Measurements from ENCODE around the gene AFDN. TPM values are rescaled to one million over a fixed set of nuclear protein-coding genes. Genes with fewer than 3 reads are reported as not detected.

AFDN gene
- total RNA-seq, 1 donor = 13.1 TPM

GRCh38 chr6:167892835-167893815 is 66.4 kb downstream of the AFDN start:
- Histone ChIP-seq H3K9me3 (ENCODE audit: low read depth, low read length) (no peaks in the 10 kb centered on the region), H3K4me3 (ENCODE audit: low read length) (no peak overlapping the region), H3K27me3 (ENCODE audit: insufficient read depth, low read length) (no peaks in the 10 kb centered on the region), H3K4me1 (ENCODE audit: insufficient read depth, low read length) (no peaks in the 10 kb centered on the region)

DNA sequence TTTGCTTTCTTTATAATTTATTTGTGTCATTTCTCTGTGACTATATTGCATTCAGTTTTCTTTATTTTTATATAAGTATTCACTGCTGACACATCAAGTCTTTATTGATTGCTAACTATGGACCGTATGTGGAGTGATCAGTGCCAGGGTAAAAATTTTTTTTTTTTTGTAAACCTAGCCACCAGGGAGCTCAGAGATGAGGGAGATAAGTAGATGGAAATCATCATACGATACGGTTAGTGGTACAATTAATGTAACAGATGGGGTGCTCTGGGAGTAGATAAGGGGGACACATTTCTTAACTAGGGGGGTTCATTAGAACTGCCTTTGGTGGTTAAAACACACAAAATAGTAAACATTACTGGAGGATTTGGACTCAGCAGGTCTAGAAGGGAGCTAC is 68.3 kb downstream of the AFDN start:
- H3K4me1 ChIP-seq (ENCODE audit: insufficient read depth, low read length) = no peaks in the 10 kb centered on the region
- no peaks in the 10 kb centered on the region for H3K9me3 ChIP-seq (ENCODE audit: low read depth, low read length)
- H3K4me3 ChIP-seq (ENCODE audit: low read length) = no peak overlapping the region
- no peaks in the 10 kb centered on the region for H3K27me3 ChIP-seq (ENCODE audit: insufficient read depth, low read length)

- Histone ChIP-seq H3K4me1 (ENCODE audit: insufficient read depth, low read length) (no peaks in the 10 kb centered on the region), H3K9me3 (ENCODE audit: low read depth, low read length) (no peaks in the 10 kb centered on the region), H3K4me3 (ENCODE audit: low read length) (no peak overlapping the region), H3K27me3 (ENCODE audit: insufficient read depth, low read length) (no peaks in the 10 kb centered on the region)
Observed at GRCh38 chr6:167896648-167897047, 69.9 kb downstream of the AFDN start.

- H3K4me3 ChIP-seq (ENCODE audit: low read length) = no peak overlapping the region
- H3K4me1 ChIP-seq (ENCODE audit: insufficient read depth, low read length) = no peaks in the 10 kb centered on the region
- no peaks in the 10 kb centered on the region for H3K9me3 ChIP-seq (ENCODE audit: low read depth, low read length)
- no peaks in the 10 kb centered on the region for H3K27me3 ChIP-seq (ENCODE audit: insufficient read depth, low read length)
Observed at GRCh38 chr6:167898673-167899311, 72.1 kb downstream of the AFDN start.

DNA sequence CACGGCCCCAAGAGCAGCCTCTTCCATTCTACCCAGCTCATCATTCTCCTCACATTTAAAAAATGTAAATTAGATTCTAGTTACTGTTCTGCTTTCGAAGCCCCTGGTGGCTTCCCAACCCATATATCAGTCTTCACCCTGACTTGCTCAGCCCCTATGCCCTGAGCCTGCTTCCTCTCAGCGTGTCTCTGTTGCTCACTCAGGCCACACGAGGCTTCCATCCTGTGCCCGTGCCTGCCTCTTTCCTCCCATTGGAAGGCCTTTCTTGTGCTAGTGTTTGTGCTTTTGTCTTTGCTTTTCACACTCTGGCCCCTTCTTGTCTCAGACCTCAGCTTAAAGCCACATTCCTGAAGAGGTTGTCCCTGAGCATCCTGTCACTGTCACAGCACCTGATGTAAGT is 78.1 kb downstream of the AFDN start:
- H3K9me3 ChIP-seq (ENCODE audit: low read depth, low read length) = no peaks in the 10 kb centered on the region
- H3K27me3 ChIP-seq (ENCODE audit: insufficient read depth, low read length) = no peaks in the 10 kb centered on the region
- H3K4me1 ChIP-seq (ENCODE audit: insufficient read depth, low read length) = no peaks in the 10 kb centered on the region
- no peak overlapping the region for H3K4me3 ChIP-seq (ENCODE audit: low read length)

GRCh38 chr6:167906899-167907298 is 80.2 kb downstream of the AFDN start:
- no peaks in the 10 kb centered on the region for H3K4me1 ChIP-seq (ENCODE audit: insufficient read depth, low read length)

GRCh38 chr6:167907837-167908681 is 81.3 kb downstream of the AFDN start:
- Histone ChIP-seq H3K4me3 (ENCODE audit: low read length) (no peak overlapping the region), H3K27me3 (ENCODE audit: insufficient read depth, low read length) (no peaks in the 10 kb centered on the region), H3K4me1 (ENCODE audit: insufficient read depth, low read length) (no peaks in the 10 kb centered on the region), H3K9me3 (ENCODE audit: low read depth, low read length) (no peaks in the 10 kb centered on the region)

More at GRCh38 chr6:167906899-167907298, 80.2 kb downstream of the AFDN start:
- Histone ChIP-seq H3K9me3 (ENCODE audit: low read depth, low read length) (no peaks in the 10 kb centered on the region), H3K27me3 (ENCODE audit: insufficient read depth, low read length) (no peaks in the 10 kb centered on the region), H3K4me3 (ENCODE audit: low read length) (no peak overlapping the region)

GRCh38 chr6:167910007-167910406 is 83.3 kb downstream of the AFDN start:
- H3K9me3 ChIP-seq (ENCODE audit: low read depth, low read length) = no peaks in the 10 kb centered on the region
- H3K27me3 ChIP-seq (ENCODE audit: insufficient read depth, low read length) = no peaks in the 10 kb centered on the region
- no peaks in the 10 kb centered on the region for H3K4me1 ChIP-seq (ENCODE audit: insufficient read depth, low read length)
- H3K4me3 ChIP-seq (ENCODE audit: low read length) = no peak overlapping the region

DNA sequence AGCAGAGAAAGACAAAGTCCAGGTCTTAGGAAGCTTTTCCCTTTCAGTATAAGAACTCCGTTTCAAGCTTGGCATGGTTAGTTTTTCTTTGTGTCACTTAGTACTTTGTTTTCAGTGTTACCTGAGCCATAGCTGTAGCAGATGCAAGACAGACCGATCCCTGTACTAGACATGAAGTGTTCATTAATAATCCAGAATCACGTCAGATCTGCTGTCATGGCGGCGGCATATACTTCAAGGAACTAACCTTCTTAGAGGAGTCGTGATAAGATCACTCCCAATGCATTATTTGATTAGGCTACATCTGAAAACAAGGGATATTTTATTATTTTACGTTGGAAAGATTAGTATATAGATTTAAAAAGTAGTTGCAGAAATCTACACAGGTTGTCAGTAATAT is 83.9 kb downstream of the AFDN start:
- H3K9me3 ChIP-seq (ENCODE audit: low read depth, low read length) = no peaks in the 10 kb centered on the region
- no peak overlapping the region for H3K4me3 ChIP-seq (ENCODE audit: low read length)
- H3K4me1 ChIP-seq (ENCODE audit: insufficient read depth, low read length) = no peaks in the 10 kb centered on the region
- H3K27me3 ChIP-seq (ENCODE audit: insufficient read depth, low read length) = no peaks in the 10 kb centered on the region

DNA sequence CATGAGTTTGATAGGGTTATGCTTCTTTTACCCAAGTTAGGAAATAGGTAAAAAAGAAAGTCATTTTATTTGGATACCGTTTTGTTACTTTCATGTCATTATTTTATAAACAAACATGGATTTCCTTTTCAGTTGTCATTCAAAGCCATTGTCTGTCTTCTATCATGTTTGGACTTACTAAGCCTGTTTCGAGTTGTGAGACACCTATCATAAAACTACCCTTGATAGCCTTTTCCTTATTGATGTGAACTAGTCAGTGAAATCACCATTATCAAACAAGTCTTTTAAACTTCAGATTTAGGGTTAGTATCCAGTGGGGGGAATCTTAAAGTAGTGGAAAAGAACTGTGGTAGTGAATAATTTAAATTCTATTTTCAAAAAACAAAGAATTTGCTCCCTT is 85.8 kb downstream of the AFDN start:
- Histone ChIP-seq H3K9me3 (ENCODE audit: low read depth, low read length) (no peaks in the 10 kb centered on the region), H3K4me1 (ENCODE audit: insufficient read depth, low read length) (no peaks in the 10 kb centered on the region), H3K4me3 (ENCODE audit: low read length) (no peak overlapping the region), H3K27me3 (ENCODE audit: insufficient read depth, low read length) (no peaks in the 10 kb centered on the region)

DNA sequence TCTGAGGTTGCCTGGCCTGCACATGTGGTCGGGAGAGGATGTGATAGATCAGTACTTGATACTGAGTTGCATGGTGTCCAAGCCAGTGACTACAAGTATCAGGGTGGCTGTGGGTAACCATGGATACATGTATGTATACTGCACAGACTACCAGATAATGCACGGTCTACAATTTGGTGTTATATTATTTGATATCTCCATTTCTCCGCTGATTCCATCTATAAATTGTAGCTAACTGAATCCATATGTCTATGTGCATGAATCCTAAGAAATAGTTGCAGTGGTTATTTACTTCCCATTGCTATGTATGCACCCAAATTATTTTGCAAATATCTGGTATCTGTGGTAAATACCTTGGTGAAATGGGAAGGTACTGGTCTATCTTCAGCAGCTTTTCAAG is 87.0 kb downstream of the AFDN start:
- H3K4me3 ChIP-seq (ENCODE audit: low read length) = no peak overlapping the region
- no peaks in the 10 kb centered on the region for H3K9me3 ChIP-seq (ENCODE audit: low read depth, low read length)
- no peaks in the 10 kb centered on the region for H3K27me3 ChIP-seq (ENCODE audit: insufficient read depth, low read length)
- no peaks in the 10 kb centered on the region for H3K4me1 ChIP-seq (ENCODE audit: insufficient read depth, low read length)

DNA sequence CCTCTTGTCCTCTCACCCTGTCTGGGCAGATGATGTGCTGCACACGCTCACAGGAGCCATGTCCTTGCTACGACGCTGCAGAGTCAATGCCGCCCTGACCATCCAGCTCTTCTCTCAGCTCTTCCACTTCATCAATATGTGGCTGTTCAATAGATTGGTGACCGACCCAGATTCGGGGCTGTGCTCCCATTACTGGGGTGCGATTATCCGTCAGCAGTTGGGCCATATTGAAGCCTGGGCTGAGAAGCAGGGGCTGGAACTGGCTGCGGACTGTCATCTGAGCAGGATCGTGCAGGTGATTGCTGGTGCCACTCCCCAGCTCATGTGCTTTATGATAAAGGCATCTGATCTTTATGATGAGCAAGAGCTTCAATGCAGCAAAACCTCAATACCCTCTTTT is 88.4 kb downstream of the AFDN start:
- H3K4me1 ChIP-seq (ENCODE audit: insufficient read depth, low read length) = no peaks in the 10 kb centered on the region
- H3K9me3 ChIP-seq (ENCODE audit: low read depth, low read length) = no peaks in the 10 kb centered on the region
- H3K27me3 ChIP-seq (ENCODE audit: insufficient read depth, low read length) = no peaks in the 10 kb centered on the region
- H3K4me3 ChIP-seq (ENCODE audit: low read length) = no peak overlapping the region

GRCh38 chr6:167917551-167918154 is 90.9 kb downstream of the AFDN start:
- no peaks in the 10 kb centered on the region for H3K27me3 ChIP-seq (ENCODE audit: insufficient read depth, low read length)
- H3K4me3 ChIP-seq (ENCODE audit: low read length) = no peak overlapping the region
- H3K9me3 ChIP-seq (ENCODE audit: low read depth, low read length) = no peaks in the 10 kb centered on the region
- no peaks in the 10 kb centered on the region for H3K4me1 ChIP-seq (ENCODE audit: insufficient read depth, low read length)

- no peaks in the 10 kb centered on the region for H3K27me3 ChIP-seq (ENCODE audit: insufficient read depth, low read length)
- no peaks in the 10 kb centered on the region for H3K9me3 ChIP-seq (ENCODE audit: low read depth, low read length)
- no peaks in the 10 kb centered on the region for H3K4me1 ChIP-seq (ENCODE audit: insufficient read depth, low read length)
- H3K4me3 ChIP-seq (ENCODE audit: low read length) = no peak overlapping the region
Observed at GRCh38 chr6:167918548-167919278, 92.0 kb downstream of the AFDN start.
